ENCODE measurements around the gene CCT6A. TPM values are rescaled to one million over a fixed set of nuclear protein-coding genes. Genes with fewer than 3 reads are reported as not detected.
"Not testable (repeated sequence)": the region's sequence is repeated elsewhere in the genome, so short reads cannot be mapped to it uniquely, and the experiment has no call there.

CCT6A gene
- polyA plus RNA-seq, 4 donors, result 71.3 to 237 (median 102) TPM

DNA sequence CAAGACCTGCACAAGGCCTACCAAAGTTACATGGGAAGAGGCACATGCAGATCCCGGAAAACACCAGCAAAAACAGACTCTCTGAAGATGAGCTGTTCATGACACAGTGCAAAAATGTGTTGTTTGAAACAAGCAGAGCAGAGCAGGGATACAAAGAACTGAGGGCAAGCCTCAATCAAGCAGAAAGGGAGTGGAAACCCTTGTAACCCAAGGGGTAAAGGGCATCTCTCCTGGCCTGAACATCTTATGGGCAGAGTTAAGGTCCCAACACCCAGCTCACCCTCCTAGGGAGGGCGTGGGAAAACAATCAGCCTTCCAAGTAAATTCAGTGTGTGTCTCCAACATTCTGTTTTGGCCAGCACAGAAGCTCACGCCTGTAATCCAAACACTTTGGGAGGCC is 10.8 kb upstream of the CCT6A start:
- FAIRE-seq (no peak), DNase-seq (peak in 1 of 2 donors; percentile 60)
- peak overlapping the region in 2 of 3 donors; percentile 5 to 63 for H3K27ac ChIP-seq (ENCODE audit: low read depth in 1 of 3, low read length in 2 of 3)
- H3K4me3 ChIP-seq (ENCODE audit: low read depth in 1 of 3, low read length in 3 of 3), result no peak overlapping the region
- no peaks in the 10 kb centered on the region for H3K9me3 ChIP-seq (ENCODE audit: control insufficient read depth in 2 of 2, insufficient read depth in 1 of 2, low read depth in 1 of 2, low read length in 1 of 2)
- H3K36me3 ChIP-seq (ENCODE audit: control insufficient read depth in 3 of 3, insufficient read depth in 2 of 3, low read depth in 1 of 3, low read length in 3 of 3), result peaks cover 0 to 20% (median 0%) of the 10 kb centered on the region in 3 donors
- H3K4me1 ChIP-seq (ENCODE audit: control insufficient read depth in 3 of 3, insufficient read depth in 2 of 3, low read depth in 1 of 3, low read length in 2 of 3), result peaks cover 0 to 8% (median 4%) of the 10 kb centered on the region in 3 donors
- no peaks in the 10 kb centered on the region for H3K27me3 ChIP-seq (ENCODE audit: control insufficient read depth in 3 of 3, insufficient read depth in 3 of 3, low read length in 3 of 3)
- 50 to 71% (median 51%) methylated on average over 3 of the region's 3 CpGs for WGBS, 3 donors

DNA sequence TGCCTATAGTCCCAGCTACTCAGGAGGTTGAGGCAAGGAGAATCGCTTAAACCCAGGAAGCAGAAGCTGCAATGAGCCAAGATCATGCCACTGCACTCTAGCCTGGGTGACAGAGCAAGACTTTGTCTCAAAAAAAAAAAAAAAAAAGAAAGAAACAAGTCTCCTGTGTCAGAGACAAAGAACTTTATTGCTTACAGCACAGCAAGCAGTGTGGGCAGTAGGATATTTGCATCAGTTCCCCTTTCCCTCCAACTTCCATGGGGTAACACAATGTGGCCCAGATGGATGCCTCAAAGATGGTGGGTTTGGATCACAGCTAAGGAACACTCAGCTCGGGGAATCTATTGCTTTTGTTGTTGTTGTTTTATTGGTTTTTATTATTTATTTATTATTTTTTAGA is 5.8 kb upstream of the CCT6A start:
- peak overlapping the region in 1 of 3 donors; percentile 83 for H3K27ac ChIP-seq (ENCODE audit: low read depth in 1 of 3, low read length in 2 of 3)
- 94 to 95% (median 94%) methylated on average over 2 of the region's 2 CpGs for WGBS, 3 donors
- not testable (repeated sequence) for H3K9me3 ChIP-seq (ENCODE audit: control insufficient read depth in 2 of 2, insufficient read depth in 1 of 2, low read depth in 1 of 2, low read length in 1 of 2); FAIRE-seq; DNase-seq; H3K27me3 ChIP-seq (ENCODE audit: control insufficient read depth in 3 of 3, insufficient read depth in 3 of 3, low read length in 3 of 3); H3K4me3 ChIP-seq (ENCODE audit: low read depth in 1 of 3, low read length in 3 of 3)
- peaks cover 2 to 24% (median 3%) of the 10 kb centered on the region in 3 donors for H3K4me1 ChIP-seq (ENCODE audit: control insufficient read depth in 3 of 3, insufficient read depth in 2 of 3, low read depth in 1 of 3, low read length in 2 of 3)
- peaks cover 0 to 14% (median 0%) of the 10 kb centered on the region in 3 donors for H3K36me3 ChIP-seq (ENCODE audit: control insufficient read depth in 3 of 3, insufficient read depth in 2 of 3, low read depth in 1 of 3, low read length in 3 of 3)

DNA sequence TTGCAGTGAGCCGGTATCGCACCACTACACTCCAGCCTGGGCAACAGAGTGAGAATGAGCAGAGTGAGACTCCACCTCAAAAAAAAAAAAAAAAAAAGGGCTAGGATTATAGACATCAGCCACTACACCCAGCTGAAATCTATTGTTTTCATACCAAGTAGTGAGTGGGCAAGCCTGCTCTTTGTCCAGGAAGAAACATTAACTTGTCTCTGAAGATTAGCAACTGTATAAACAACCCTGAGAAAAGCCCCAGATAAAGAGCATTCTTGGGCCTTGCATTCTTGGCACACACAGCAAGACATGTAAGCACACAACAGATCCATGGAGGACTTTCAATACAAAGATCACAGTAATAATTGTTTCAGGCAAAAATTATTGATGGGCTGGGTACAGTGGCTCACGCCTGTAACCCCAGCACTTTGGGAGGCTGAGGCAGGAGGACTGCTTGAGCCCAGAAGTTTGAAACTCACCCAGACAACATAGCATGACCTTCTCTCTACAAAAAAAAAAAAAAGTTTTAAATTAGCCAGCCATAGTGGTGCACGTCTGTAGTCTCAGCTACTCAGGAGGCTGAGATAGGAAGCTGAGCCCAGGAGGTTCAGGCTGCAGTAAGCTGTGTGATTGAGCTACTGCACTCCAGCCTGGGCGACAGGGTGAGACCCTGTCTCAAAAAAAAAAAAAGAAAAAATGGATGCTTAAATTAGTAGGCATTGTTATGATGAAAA is 4.7 kb upstream of the CCT6A start:
- H3K27me3 ChIP-seq (ENCODE audit: control insufficient read depth in 3 of 3, insufficient read depth in 3 of 3, low read length in 3 of 3), result no peaks in the 10 kb centered on the region
- peaks cover 0 to 22% (median 3%) of the 10 kb centered on the region in 3 donors for H3K4me1 ChIP-seq (ENCODE audit: control insufficient read depth in 3 of 3, insufficient read depth in 2 of 3, low read depth in 1 of 3, low read length in 2 of 3)
- no peak overlapping the region for H3K4me3 ChIP-seq (ENCODE audit: low read depth in 1 of 3, low read length in 3 of 3)
- DNase-seq, result peak; percentile 51 to 78
- no peaks in the 10 kb centered on the region for H3K9me3 ChIP-seq (ENCODE audit: control insufficient read depth in 2 of 2, insufficient read depth in 1 of 2, low read depth in 1 of 2, low read length in 1 of 2)
- WGBS, 3 donors, result 20 to 32% (median 22%) methylated on average over 5 of the region's 5 CpGs
- peaks cover 0 to 14% (median 0%) of the 10 kb centered on the region in 3 donors for H3K36me3 ChIP-seq (ENCODE audit: control insufficient read depth in 3 of 3, insufficient read depth in 2 of 3, low read depth in 1 of 3, low read length in 3 of 3)
- no peak for FAIRE-seq
- H3K27ac ChIP-seq (ENCODE audit: low read depth in 1 of 3, low read length in 2 of 3), result peak overlapping the region; percentile 8 to 83 (median 39)

DNA sequence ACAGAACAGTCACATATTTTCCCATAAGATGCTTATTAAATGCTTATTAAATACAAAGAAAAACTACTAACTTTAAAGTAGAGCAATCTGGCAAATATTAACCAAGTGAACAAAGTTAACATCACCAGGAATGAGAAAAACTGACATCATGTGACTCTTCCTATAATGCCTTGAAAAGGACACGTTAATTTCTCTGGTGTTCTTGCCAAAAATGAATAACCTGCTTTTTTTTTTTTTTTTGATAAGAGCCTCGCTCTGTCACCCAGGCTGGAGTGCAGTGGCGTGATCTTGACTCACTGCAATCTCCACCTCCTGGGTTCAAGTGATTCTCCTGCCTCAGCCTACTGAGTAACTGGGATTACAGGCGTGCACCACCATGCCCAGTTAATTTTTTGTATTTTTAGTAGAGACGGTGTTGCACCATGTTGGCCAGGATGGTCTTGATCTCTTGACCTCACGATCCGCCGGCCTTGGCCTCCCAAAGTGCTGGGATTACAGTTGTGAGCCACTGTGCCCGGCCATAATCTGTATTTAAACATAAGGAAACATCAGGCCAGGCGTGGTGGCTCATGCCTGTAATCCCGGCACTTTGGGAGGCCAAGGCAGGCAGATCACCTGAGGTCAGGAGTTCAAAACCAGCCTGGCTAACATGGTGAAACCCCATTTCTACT is 4.0 kb upstream of the CCT6A start:
- FAIRE-seq; H3K9me3 ChIP-seq (ENCODE audit: control insufficient read depth in 2 of 2, insufficient read depth in 1 of 2, low read depth in 1 of 2, low read length in 1 of 2); H3K27me3 ChIP-seq (ENCODE audit: control insufficient read depth in 3 of 3, insufficient read depth in 3 of 3, low read length in 3 of 3); H3K4me3 ChIP-seq (ENCODE audit: low read depth in 1 of 3, low read length in 3 of 3); H3K36me3 ChIP-seq (ENCODE audit: control insufficient read depth in 3 of 3, insufficient read depth in 2 of 3, low read depth in 1 of 3, low read length in 3 of 3): not testable (repeated sequence)
- Histone ChIP-seq H3K4me1 (ENCODE audit: control insufficient read depth in 3 of 3, insufficient read depth in 2 of 3, low read depth in 1 of 3, low read length in 2 of 3) (peaks cover 0 to 22% (median 3%) of the 10 kb centered on the region in 3 donors), H3K27ac (ENCODE audit: low read depth in 1 of 3, low read length in 2 of 3) (peak overlapping the region in 1 of 3 donors; percentile 83)
- WGBS, 3 donors, result 44 to 70% (median 50%) methylated on average over 10 to 11 of the region's 11 CpGs
- peak in 1 of 2 donors; percentile 58 for DNase-seq

DNA sequence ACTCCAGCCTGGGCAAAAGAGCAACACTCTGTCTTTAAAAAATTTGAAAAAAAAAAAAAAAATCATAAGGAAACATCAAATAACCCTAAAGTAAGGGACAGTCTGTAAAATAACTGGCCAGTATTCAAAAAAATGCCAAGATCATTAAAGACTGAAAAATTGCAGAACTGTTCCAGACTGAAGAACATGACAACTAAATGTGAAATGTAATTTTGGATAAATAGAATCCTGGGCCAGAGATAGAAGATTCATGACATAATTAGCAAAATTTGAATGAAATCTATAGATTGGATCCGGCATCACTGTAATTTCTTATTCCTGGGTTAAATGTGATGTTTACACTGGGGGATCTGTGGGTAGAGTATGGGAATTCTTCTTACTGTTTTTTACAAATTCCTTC is 3.3 kb upstream of the CCT6A start:
- 90 to 100% (median 97%) methylated on average over 1 of the region's 1 CpG for WGBS, 3 donors
- Histone ChIP-seq H3K4me3 (ENCODE audit: low read depth in 1 of 3, low read length in 3 of 3) (no peak overlapping the region), H3K27ac (ENCODE audit: low read depth in 1 of 3, low read length in 2 of 3) (peak overlapping the region in 1 of 3 donors; percentile 83), H3K27me3 (ENCODE audit: control insufficient read depth in 3 of 3, insufficient read depth in 3 of 3, low read length in 3 of 3) (no peaks in the 10 kb centered on the region), H3K9me3 (ENCODE audit: control insufficient read depth in 2 of 2, insufficient read depth in 1 of 2, low read depth in 1 of 2, low read length in 1 of 2) (no peaks in the 10 kb centered on the region), H3K4me1 (ENCODE audit: control insufficient read depth in 3 of 3, insufficient read depth in 2 of 3, low read depth in 1 of 3, low read length in 2 of 3) (peaks cover 0 to 27% (median 6%) of the 10 kb centered on the region in 3 donors), H3K36me3 (ENCODE audit: control insufficient read depth in 3 of 3, insufficient read depth in 2 of 3, low read depth in 1 of 3, low read length in 3 of 3) (peaks cover 0 to 11% (median 0%) of the 10 kb centered on the region in 3 donors)
- DNase-seq (no peak), FAIRE-seq (no peak)

DNA sequence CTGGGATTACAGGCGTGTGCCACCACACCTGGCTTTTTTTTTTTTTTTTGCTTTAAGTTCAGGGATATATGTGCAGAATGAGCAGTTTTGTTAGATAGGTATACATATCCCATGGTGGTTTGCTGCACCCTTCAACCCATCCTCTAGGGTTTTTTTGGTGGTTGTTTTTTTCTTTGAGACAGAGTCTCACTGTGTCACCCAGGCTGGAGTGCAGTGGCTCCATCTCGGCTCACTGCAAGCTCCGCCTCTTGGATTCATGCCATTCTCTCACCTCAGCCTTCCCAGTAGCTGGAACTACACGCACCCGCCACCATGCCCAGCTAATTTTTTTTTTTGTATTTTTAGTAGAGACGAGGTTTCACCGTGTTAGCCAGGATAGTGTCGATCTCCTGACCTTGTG is 2.8 kb upstream of the CCT6A start:
- not testable (repeated sequence) for H3K27me3 ChIP-seq (ENCODE audit: control insufficient read depth in 3 of 3, insufficient read depth in 3 of 3, low read length in 3 of 3); H3K4me3 ChIP-seq (ENCODE audit: low read depth in 1 of 3, low read length in 3 of 3); FAIRE-seq; H3K9me3 ChIP-seq (ENCODE audit: control insufficient read depth in 2 of 2, insufficient read depth in 1 of 2, low read depth in 1 of 2, low read length in 1 of 2)
- H3K27ac ChIP-seq (ENCODE audit: low read depth in 1 of 3, low read length in 2 of 3), result peak overlapping the region in 1 of 3 donors; percentile 83
- DNase-seq, result peak in 1 of 2 donors; percentile 49
- H3K36me3 ChIP-seq (ENCODE audit: control insufficient read depth in 3 of 3, insufficient read depth in 2 of 3, low read depth in 1 of 3, low read length in 3 of 3), result peaks cover 0 to 14% (median 0%) of the 10 kb centered on the region in 3 donors
- H3K4me1 ChIP-seq (ENCODE audit: control insufficient read depth in 3 of 3, insufficient read depth in 2 of 3, low read depth in 1 of 3, low read length in 2 of 3), result peaks cover 0 to 30% (median 6%) of the 10 kb centered on the region in 3 donors
- WGBS, 3 donors, result 48 to 65% (median 63%) methylated on average over 8 of the region's 8 CpGs

DNA sequence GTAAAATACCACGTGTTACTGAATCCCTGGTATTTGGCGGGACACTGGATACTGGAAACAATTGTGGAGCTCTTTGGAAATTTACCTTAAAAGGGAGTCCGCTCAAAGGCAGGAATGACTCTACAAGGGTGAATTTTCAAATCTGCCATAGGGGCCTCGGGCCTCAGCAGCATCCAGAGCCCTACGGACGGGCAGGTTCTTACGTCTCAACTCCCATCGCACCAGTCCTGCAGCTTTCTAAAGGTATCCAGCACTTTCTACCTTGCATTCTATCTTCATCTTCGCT is 569 bp upstream of the CCT6A start:
- Histone ChIP-seq H3K4me3 (ENCODE audit: low read depth in 1 of 3, low read length in 3 of 3) (peak overlapping the region; percentile 80 to 95 (median 95)), H3K36me3 (ENCODE audit: control insufficient read depth in 3 of 3, insufficient read depth in 2 of 3, low read depth in 1 of 3, low read length in 3 of 3) (peaks cover 2 to 13% (median 5%) of the 10 kb centered on the region in 3 donors), H3K9me3 (ENCODE audit: control insufficient read depth in 2 of 2, insufficient read depth in 1 of 2, low read depth in 1 of 2, low read length in 1 of 2) (no peaks in the 10 kb centered on the region), H3K27ac (ENCODE audit: low read depth in 1 of 3, low read length in 2 of 3) (peak overlapping the region; percentile 82 to 99 (median 98)), H3K27me3 (ENCODE audit: control insufficient read depth in 3 of 3, insufficient read depth in 3 of 3, low read length in 3 of 3) (no peaks in the 10 kb centered on the region), H3K4me1 (ENCODE audit: control insufficient read depth in 3 of 3, insufficient read depth in 2 of 3, low read depth in 1 of 3, low read length in 2 of 3) (peaks cover 0 to 33% (median 6%) of the 10 kb centered on the region in 3 donors)
- WGBS, 3 donors, result 0 to 1% (median 0%) methylated on average over 9 of the region's 9 CpGs
- DNase-seq, result no peak
- FAIRE-seq, result no peak

DNA sequence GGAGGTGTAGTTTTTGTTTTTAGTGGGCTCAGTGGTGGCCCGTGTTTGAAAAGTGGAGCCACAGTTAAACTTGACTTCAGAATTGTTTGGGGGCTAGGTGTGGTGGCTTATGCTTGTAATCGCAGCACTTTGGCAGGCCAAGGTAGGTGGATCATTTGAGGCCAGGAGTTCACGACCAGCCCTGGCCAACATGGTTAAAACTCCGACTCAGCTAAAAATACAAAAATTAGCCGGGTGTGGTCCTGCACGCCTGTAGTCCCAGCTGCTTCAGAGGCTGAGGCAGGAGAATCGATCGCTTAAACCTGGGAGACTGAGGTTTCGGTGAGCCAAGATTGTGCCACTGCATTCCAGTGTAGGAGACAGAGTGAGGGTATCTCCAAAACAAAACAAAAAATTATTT is 1.8 kb downstream of the CCT6A start:
- no peak for FAIRE-seq
- peaks cover 8 to 28% (median 10%) of the 10 kb centered on the region in 3 donors for H3K36me3 ChIP-seq (ENCODE audit: control insufficient read depth in 3 of 3, insufficient read depth in 2 of 3, low read depth in 1 of 3, low read length in 3 of 3)
- peak overlapping the region in 1 of 3 donors; percentile 96 for H3K27ac ChIP-seq (ENCODE audit: low read depth in 1 of 3, low read length in 2 of 3)
- DNase-seq, result no peak
- WGBS, 3 donors, result 70 to 80% (median 72%) methylated on average over 9 of the region's 9 CpGs
- no peaks in the 10 kb centered on the region for H3K9me3 ChIP-seq (ENCODE audit: control insufficient read depth in 2 of 2, insufficient read depth in 1 of 2, low read depth in 1 of 2, low read length in 1 of 2)
- H3K4me3 ChIP-seq (ENCODE audit: low read depth in 1 of 3, low read length in 3 of 3), result peak overlapping the region in 1 of 3 donors; percentile 90
- H3K27me3 ChIP-seq (ENCODE audit: control insufficient read depth in 3 of 3, insufficient read depth in 3 of 3, low read length in 3 of 3), result no peaks in the 10 kb centered on the region
- peaks cover 0 to 21% (median 3%) of the 10 kb centered on the region in 3 donors for H3K4me1 ChIP-seq (ENCODE audit: control insufficient read depth in 3 of 3, insufficient read depth in 2 of 3, low read depth in 1 of 3, low read length in 2 of 3)
